ENCODE results near the gene UBP1. TPM values are rescaled to one million over a fixed set of nuclear protein-coding genes. Genes with fewer than 3 reads are reported as not detected.

The UBP1 gene
- polyA plus RNA-seq, 1 of the 3 experiments (the other 2 are of a cell fraction): 45.5 TPM

GRCh38 chr3:33383951-33384350 is 56.3 kb downstream of the UBP1 start:
- Histone ChIP-seq H3K79me2 (ENCODE audit: insufficient read depth) (peaks cover 25% of the 10 kb centered on the region), H3K36me3 (replicated peaks in 1 of 2; ENCODE audit: control insufficient read depth in 1 of 2, insufficient read depth in 2 of 2, low read length in 1 of 2) (peaks cover 55 to 70% of the 10 kb centered on the region in 2 experiments), H3K27ac (ENCODE audit: low read depth in 2 of 2, low read length in 1 of 2) (no peak overlapping the region; a peak in 1 of 4 replicates), H3K9me2 (no peaks in the 10 kb centered on the region), H2AFZ (ENCODE audit: low read depth) (no peak overlapping the region), H3K9ac (no peak overlapping the region), H3K4me1 (ENCODE audit: control insufficient read depth in 1 of 2, insufficient read depth in 2 of 2, low read depth in 1 of 2, low read length in 1 of 2) (peaks cover 3 to 10% of the 10 kb centered on the region in 2 experiments; a peak in 3 of 4 replicates), H3F3A (replicated peaks; ENCODE audit: insufficient read depth) (peaks cover 17% of the 10 kb centered on the region), H3K27me3 (ENCODE audit: insufficient read depth) (no peaks in the 10 kb centered on the region), H4K20me1 (ENCODE audit: insufficient read depth) (no peaks in the 10 kb centered on the region), H3K9me3 (no peaks in the 10 kb centered on the region), H3K4me3 (ENCODE audit: low read depth in 2 of 2, low read length in 1 of 2) (no peak overlapping the region), H3K4me2 (no peak overlapping the region)
- POLR2A ChIA-PET: no interaction called here
- CTCF ChIA-PET: interaction anchor here (4.9 kb wide), 1 partner anchor 11 kb away, joined by 48 read pairs; no protein-coding TSS in a partner anchor
- over 99% methylated on average over 11 of the region's 12 CpGs for WGBS (ENCODE audit: low lambda C conversion rate)
- no peak for DNase-seq
- TF ChIP-seq NRF1 (IDR thresholded peaks at IDR 0.05; ENCODE audit: low read depth, low read length) (no peak), NFIC (IDR thresholded peaks at IDR 0.05; ENCODE audit: borderline replicate concordance) (no peak), TAF1 (IDR thresholded peaks at IDR 0.05; ENCODE audit: borderline replicate concordance, low read depth, low read length) (no peak), FOXM1 (IDR thresholded peaks at IDR 0.05; ENCODE audit: low read depth) (no peak), POLR2AphosphoS5 (IDR thresholded peaks at IDR 0.05; ENCODE audit: low read depth, low read length) (no peak), IRF3 (IDR thresholded peaks at IDR 0.05; ENCODE audit: low read depth, low read length) (no peak), EZH2phosphoT487 (IDR thresholded peaks at IDR 0.05; ENCODE audit: borderline replicate concordance, low read depth) (no peak), RCOR1 (IDR thresholded peaks at IDR 0.05; ENCODE audit: low read length) (no peak), GABPA (IDR thresholded peaks at IDR 0.05; ENCODE audit: low read depth) (no peak), PBX3 (IDR thresholded peaks at IDR 0.05) (no peak), EP300 (IDR thresholded peaks at IDR 0.05; ENCODE audit: borderline replicate concordance in 1 of 2, low read depth in 1 of 2, low read length in 1 of 2) (no peak), TCF12 (IDR thresholded peaks at IDR 0.05) (no peak), YY1 (IDR thresholded peaks at IDR 0.05; ENCODE audit: low read depth) (no peak)
- TF ChIP-seq, protein P1, sequence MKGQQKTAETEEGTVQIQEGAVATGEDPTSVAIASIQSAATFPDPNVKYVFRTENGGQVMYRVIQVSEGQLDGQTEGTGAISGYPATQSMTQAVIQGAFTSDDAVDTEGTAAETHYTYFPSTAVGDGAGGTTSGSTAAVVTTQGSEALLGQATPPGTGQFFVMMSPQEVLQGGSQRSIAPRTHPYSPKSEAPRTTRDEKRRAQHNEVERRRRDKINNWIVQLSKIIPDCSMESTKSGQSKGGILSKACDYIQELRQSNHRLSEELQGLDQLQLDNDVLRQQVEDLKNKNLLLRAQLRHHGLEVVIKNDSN (IDR thresholded peaks at IDR 0.05; ENCODE audit: borderline replicate concordance, low read depth): no peak
- TF ChIP-seq, protein P2, sequence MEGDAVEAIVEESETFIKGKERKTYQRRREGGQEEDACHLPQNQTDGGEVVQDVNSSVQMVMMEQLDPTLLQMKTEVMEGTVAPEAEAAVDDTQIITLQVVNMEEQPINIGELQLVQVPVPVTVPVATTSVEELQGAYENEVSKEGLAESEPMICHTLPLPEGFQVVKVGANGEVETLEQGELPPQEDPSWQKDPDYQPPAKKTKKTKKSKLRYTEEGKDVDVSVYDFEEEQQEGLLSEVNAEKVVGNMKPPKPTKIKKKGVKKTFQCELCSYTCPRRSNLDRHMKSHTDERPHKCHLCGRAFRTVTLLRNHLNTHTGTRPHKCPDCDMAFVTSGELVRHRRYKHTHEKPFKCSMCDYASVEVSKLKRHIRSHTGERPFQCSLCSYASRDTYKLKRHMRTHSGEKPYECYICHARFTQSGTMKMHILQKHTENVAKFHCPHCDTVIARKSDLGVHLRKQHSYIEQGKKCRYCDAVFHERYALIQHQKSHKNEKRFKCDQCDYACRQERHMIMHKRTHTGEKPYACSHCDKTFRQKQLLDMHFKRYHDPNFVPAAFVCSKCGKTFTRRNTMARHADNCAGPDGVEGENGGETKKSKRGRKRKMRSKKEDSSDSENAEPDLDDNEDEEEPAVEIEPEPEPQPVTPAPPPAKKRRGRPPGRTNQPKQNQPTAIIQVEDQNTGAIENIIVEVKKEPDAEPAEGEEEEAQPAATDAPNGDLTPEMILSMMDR (IDR thresholded peaks at IDR 0.05): no peak
